Fibroblast of pulmonary artery (primary cell): ENCODE measurements around the gene MASP1.

Source experiments
- DNase-seq: peaks from one replicate; pipeline ENCODE4 v3.0.0-alpha.2; 2010; ENCODE audit warnings: low read depth
- H3K4me3 ChIP-seq: replicated peaks from 2 replicates; pipeline ENCODE4 v1.5.1; 2011; ENCODE audit warnings: low read depth, mild to moderate bottlenecking, control low read depth, low read length, moderate library complexity
- CTCF ChIP-seq: IDR thresholded peaks from 2 replicates; pipeline ENCODE4 v1.5.1; 2011; ENCODE audit warnings: mild to moderate bottlenecking, control low read depth, low read length, inconsistent platforms; ENCODE audit errors: missing control alignments

The MASP1 gene

GRCh38 chr3:187325632-187326031, 34.1 kb upstream of the MASP1 start:
- DNase-seq, result no peak
- TF ChIP-seq CTCF, result no peak
- no peak overlapping the region for H3K4me3 ChIP-seq

GRCh38 chr3:187323091-187323490, 31.6 kb upstream of the MASP1 start:
- H3K4me3 ChIP-seq, result no peak overlapping the region
- TF ChIP-seq CTCF, result no peak
- DNase-seq, result no peak

GRCh38 chr3:187322291-187322690, 30.8 kb upstream of the MASP1 start:
- no peak for DNase-seq
- no peak overlapping the region for H3K4me3 ChIP-seq
- TF ChIP-seq CTCF, result no peak

GRCh38 chr3:187321766-187322165, 30.2 kb upstream of the MASP1 start:
- no peak for TF ChIP-seq CTCF
- no peak overlapping the region for H3K4me3 ChIP-seq
- no peak for DNase-seq

GRCh38 chr3:187319699-187320302, 28.3 kb upstream of the MASP1 start:
- DNase-seq, result peak; percentile 73
- TF ChIP-seq CTCF, result peak; percentile 89
- H3K4me3 ChIP-seq, result no peak overlapping the region

- DNase-seq, result peak; percentile 82
- peak overlapping the region; percentile 50 for H3K4me3 ChIP-seq
- TF ChIP-seq CTCF, result peak; percentile 86
Observed at GRCh38 chr3:187318819-187319616, 27.5 kb upstream of the MASP1 start.
